Ishikawa (cell line): ENCODE measurements around the gene NPAS3.

ENCODE experiments used
- CEBPB ChIP-seq: IDR thresholded peaks from 2 replicates; pipeline ENCODE4 v1.6.1; 2012
- CREB1 ChIP-seq: IDR thresholded peaks from 2 replicates; pipeline ENCODE4 v1.6.1; 2012; ENCODE audit warnings: low read depth
- EGR1 ChIP-seq: IDR thresholded peaks from 2 replicates; pipeline ENCODE4 v1.6.1; 2012
- EP300 ChIP-seq: IDR thresholded peaks from 2 replicates; pipeline ENCODE4 v1.6.1; 2012; ENCODE audit warnings: borderline replicate concordance
- FOXM1 ChIP-seq: IDR thresholded peaks from 2 replicates; pipeline ENCODE4 v1.6.1; 2012; ENCODE audit warnings: low read depth, borderline replicate concordance
- MAX ChIP-seq: IDR thresholded peaks from 2 replicates; pipeline ENCODE4 v1.6.1; 2012
- NFIC ChIP-seq: IDR thresholded peaks from 2 replicates; pipeline ENCODE4 v1.6.1; 2012
- RAD21 ChIP-seq: IDR thresholded peaks from 2 replicates; pipeline ENCODE4 v1.6.1; 2012; ENCODE audit warnings: low read depth
- REST ChIP-seq: IDR thresholded peaks from 2 replicates; pipeline ENCODE4 v1.6.1; 2012; ENCODE audit warnings: low read depth, mild to moderate bottlenecking
- TAF1 ChIP-seq: IDR thresholded peaks from 2 replicates; pipeline ENCODE4 v1.6.1; 2012; ENCODE audit warnings: low read depth, mild to moderate bottlenecking
- TCF12 ChIP-seq: IDR thresholded peaks from 2 replicates; pipeline ENCODE4 v1.6.1; 2012; ENCODE audit warnings: low read depth
- TEAD4 ChIP-seq: IDR thresholded peaks from 2 replicates; pipeline ENCODE4 v1.6.1; 2012
- USF1 ChIP-seq: IDR thresholded peaks from 2 replicates; pipeline ENCODE4 v1.6.1; 2012
- YY1 ChIP-seq: IDR thresholded peaks from 2 replicates; pipeline ENCODE4 v1.6.1; 2012; ENCODE audit warnings: low read depth
- ZBTB7A ChIP-seq: IDR thresholded peaks from 2 replicates; pipeline ENCODE4 v1.6.1; 2012; ENCODE audit warnings: low read depth

Gene NPAS3

GRCh38 chr14:33291529-33292104, 352.9 kb downstream of the NPAS3 start:
- TF ChIP-seq RAD21 (no peak), MAX (no peak), TEAD4 (no peak), NFIC (no peak), CEBPB (no peak), FOXM1 (no peak)

GRCh38 chr14:33294419-33294818, 355.7 kb downstream of the NPAS3 start:
- no peak for TF ChIP-seq TCF12
- TF ChIP-seq USF1: no peak
- TF ChIP-seq MAX: no peak

- no peak for TF ChIP-seq TEAD4
- TF ChIP-seq TCF12: no peak
- no peak for TF ChIP-seq NFIC
- no peak for TF ChIP-seq EGR1
Observed at GRCh38 chr14:33297565-33297964, 358.9 kb downstream of the NPAS3 start.

GRCh38 chr14:33307691-33308251, 369.1 kb downstream of the NPAS3 start:
- TF ChIP-seq EP300: peak; percentile 30; the same call in 1 of the 2 replicates
- no peak for TF ChIP-seq TEAD4
- TF ChIP-seq TCF12: 0 out of 2 replicates have a peak, but pooled peaks have one; percentile 17
- peak; percentile 47 for TF ChIP-seq NFIC

GRCh38 chr14:33309106-33309505, 370.4 kb downstream of the NPAS3 start:
- TF ChIP-seq MAX: no peak
- no peak for TF ChIP-seq FOXM1
- no peak for TF ChIP-seq YY1
- no peak for TF ChIP-seq CEBPB
- no peak for TF ChIP-seq EGR1
- no peak for TF ChIP-seq CREB1

GRCh38 chr14:33315217-33315616, 376.5 kb downstream of the NPAS3 start:
- no peak for TF ChIP-seq RAD21

GRCh38 chr14:33315721-33316120, 377.0 kb downstream of the NPAS3 start:
- TF ChIP-seq TEAD4 (no peak), RAD21 (no peak), TAF1 (no peak), REST (no peak), YY1 (no peak), CREB1 (no peak), FOXM1 (no peak), ZBTB7A (no peak), TCF12 (no peak)

GRCh38 chr14:33317675-33318074, 379.0 kb downstream of the NPAS3 start:
- TF ChIP-seq TEAD4 (no peak), EGR1 (no peak), YY1 (no peak)

GRCh38 chr14:33323979-33324378, 385.3 kb downstream of the NPAS3 start:
- TF ChIP-seq USF1 (no peak), FOXM1 (no peak), EGR1 (no peak), ZBTB7A (no peak), EP300 (no peak), TCF12 (no peak), NFIC (no peak), TEAD4 (no peak), CEBPB (no peak), CREB1 (no peak), RAD21 (no peak), YY1 (no peak), TAF1 (no peak), REST (no peak), MAX (no peak)
